GM21526 (cell line): Measurements from ENCODE around the gene PRDM12.
"Not testable (repeated sequence)": the region's sequence is repeated elsewhere in the genome, so short reads cannot be mapped to it uniquely, and the experiment has no call there.

Experiments
- ATAC-seq: cut with Tn5 transposase; IDR thresholded peaks from one replicate; pipeline ENCODE4 v1.9.1; 2021; ENCODE audit warnings: moderate library complexity; ENCODE audit not compliant: unreplicated experiment, low FRiP score

PRDM12 gene

DNA sequence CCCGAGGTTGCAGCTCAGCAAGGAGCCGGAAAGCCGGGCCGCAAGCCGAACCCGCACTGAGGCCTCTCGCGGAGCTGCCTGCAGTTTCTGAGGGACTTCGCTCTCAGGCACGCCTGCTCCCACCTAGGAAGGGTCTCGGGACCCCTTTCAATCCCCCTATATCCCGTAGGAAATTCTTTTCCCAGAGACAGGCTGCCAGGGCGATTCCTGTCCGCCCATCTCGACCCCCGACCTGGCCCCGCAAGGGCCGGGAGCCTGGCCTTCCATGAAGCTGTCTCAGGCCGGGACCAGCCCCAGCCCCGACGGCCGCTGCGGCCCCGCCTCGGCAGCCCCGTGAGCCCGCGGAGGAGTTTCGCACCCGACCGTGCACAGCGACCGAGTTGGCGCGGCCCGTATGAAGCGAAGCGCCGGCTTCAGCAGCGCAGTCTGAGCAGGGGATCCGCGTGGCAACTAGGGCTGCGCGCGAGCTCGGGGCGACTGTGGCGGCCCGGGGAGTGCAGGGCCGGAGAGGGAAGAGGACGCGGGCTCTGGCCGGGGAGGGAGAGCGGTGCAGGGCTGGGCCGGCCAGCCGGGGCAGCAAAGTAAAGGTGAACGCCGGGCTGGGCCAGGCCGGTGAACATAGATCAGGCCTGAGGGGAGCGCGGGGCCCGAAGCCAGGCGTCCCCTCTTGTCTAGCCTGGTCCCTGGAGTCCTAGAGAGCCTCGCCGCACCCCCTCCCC, 977 bp upstream of the PRDM12 start:
- no peak for ATAC-seq

- no peak for ATAC-seq
These were observed 480 bp upstream of the PRDM12 start for GRCh38 chr9:130663977-130664250.

DNA sequence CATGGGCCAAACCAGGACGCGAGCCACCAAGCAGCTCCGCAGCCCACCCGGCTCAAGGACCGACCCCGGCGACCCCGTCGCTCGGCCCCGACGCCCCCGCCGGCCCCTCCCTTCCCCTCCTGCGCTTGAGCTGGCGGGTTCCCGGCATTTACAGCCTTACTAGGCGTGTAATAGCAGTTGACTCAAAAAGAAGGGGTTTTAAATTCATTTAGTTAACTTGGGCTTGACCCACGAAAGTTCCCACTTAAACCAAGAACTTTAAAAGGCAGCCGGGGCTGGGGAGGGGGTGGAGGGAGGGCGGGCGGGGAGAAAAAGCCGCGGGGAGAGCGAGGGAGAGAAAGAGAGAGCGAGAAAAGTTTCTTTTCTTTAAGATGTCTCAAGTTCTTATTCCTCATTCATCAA, 636 bp downstream of the PRDM12 start:
- no peak for ATAC-seq

DNA sequence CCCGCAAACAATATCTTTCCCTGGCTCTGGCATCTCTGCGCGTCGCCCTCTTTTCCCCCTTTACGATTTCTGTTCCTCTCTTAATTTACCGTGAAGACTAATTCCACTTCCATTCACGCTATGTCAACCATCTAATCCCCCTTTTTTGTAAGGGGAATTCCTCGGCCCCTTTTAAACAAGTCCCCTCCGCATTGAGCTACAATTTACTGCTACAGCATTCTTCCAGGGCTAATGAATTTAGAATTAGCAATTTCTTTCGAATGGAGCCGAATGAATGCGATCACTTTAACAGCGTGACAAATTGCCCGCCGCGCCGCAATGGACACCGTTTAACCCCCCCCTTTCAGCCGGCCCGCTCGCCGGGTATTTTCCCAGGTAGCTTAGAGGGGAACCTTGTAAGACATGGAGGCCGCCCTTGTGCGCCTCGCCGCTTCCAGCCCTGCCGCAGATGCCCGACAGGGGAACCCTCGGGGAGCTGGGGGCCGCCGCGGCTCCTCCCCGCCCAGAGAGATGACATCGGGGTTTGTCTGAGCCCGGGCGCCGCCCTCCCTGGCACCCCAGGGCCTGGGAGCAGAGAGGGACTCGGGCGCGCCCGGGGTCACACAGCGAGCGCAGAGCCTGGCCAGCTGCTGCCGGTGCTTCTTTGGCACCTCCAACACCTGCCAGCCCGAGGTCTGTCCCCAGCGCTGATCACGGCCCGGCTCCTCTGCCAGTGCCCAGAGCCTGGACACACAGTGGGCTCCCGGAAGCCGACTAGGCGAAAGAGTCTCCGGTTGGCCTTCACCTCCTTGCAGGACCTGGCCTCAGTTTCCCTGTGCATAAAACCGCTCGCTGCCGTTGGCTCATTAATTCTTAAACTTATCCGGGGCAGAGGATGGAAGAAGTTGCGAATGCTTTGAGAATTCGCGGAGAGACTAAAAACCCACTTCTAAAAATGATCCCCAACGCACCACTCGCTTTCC, 1.3 kb downstream of the PRDM12 start:
- ATAC-seq, result no peak

DNA sequence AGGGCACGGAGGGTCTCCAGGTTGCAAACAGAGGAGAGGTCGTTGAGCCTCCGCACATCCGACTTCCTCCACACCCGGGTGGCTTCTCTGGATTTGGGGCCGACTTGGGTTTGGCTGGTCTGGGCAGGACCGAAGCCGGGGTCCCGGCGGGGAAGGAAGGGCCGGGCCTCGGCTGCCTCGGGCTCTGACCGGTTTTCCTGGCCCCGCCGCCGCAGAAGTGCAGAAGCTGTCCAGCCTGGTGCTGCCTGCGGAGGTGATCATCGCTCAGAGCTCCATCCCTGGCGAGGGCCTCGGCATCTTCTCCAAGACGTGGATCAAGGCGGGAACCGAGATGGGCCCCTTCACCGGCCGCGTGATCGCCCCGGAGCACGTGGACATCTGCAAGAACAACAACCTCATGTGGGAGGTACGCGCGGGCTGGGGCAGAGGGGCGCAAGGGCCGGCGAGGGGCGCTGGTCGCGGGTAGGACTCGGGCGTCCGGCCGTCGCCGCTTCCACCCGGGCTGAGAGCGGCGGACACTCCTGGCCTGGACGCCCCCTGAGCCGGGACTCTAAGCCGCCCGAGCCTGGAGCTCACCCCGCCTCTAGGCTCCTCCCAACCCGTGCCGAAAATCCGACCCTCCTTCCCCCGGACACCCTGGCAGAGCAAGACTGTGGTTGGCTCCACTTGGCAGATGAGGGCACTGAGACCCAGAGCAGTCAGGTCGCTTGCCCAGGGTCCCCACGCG, 2.2 kb downstream of the PRDM12 start:
- no peak for ATAC-seq

DNA sequence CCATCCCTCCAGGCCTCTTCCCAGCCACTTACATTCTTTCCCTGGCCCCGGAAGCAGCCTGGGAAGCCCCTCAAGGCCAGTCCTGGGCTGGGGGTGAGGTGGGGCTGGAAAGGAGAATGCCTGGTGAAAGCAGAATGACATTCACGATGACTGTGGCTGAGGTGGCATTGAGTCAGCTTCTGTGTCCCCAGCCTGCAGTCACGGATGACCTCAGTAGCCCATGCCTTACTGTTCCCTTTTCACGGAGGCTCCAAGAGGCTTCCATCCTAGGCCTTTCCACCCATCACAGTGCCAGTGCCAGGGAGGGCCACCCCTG, 2.7 kb downstream of the PRDM12 start:
- no peak for ATAC-seq

DNA sequence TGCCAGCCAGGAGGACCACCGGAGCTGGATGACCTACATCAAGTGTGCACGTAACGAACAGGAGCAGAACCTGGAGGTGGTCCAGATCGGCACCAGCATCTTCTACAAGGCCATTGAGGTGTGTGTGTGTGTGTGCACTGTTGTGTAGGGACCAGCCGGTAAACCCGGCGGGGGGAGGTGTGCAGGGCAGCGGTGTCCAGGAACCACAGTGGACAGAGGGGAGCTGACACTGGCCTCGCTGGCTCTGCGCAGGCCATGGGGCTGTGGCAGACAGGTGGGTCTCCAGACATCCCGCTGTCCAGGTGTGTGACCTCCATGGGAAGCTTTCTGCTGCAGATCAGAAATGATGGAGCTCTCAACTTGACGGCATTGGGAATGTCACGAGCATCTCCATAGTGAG, 3.8 kb downstream of the PRDM12 start:
- ATAC-seq, result no peak

DNA sequence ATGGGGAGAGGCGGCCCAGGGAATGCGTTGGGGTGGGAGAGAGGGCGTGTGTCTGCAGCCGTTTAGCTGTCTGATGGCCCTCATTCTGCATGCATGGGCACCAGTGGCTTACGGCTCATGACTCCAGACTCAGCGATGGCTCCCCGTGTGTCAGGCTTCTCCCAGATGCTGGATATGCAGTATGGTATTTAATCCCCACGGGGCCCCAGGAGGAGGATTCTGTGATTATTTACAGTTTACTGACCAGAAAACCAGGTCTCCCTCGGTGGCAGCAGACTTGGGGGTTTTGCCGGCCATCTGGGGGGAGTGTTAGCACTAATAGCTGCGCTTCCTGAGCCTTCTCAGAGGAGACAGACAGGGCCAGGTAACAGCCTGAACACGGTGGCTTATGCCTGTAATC, 4.3 kb downstream of the PRDM12 start:
- ATAC-seq, result no peak

DNA sequence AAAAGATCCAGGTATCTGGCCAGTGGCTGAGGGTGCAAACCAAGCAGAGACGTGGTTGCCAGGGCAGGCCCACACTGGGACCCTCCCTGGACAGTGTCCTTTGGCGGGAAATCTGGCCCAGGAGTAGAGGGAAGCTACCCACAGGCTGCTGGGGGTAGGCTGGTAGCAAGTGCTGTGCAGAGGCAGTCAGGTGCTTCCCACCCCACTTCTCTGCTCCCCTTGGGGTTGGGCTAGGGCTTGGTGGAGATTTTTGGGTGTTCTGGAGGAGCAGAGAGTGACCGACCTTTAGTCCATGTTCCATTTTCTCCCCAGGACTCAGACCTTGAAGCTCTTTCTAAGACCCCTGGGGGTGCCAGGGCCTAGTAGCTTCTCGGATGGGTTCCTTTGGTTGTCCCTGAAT, 5.6 kb downstream of the PRDM12 start:
- ATAC-seq, result no peak

GRCh38 chr9:130670644-130671043, 6.2 kb downstream of the PRDM12 start:
- ATAC-seq, result no peak

DNA sequence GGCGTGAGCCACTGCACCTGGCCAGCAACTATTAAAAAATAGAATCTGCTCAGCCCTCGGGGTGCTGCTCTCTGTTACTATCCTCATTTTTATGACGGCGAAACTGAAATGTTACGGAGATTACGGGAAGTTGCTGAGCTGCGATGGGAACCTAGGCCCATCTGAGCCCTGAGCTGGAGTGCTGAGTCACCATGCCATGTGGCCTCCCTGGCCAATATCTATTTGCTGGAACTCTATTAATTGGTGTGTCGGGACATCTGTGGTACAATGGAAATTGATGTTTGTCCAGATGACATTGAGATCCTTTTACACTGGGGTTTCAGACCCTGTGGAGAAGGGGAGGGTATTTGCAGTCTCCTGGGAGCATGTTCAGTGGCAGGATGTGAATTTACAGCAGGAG, 8.1 kb downstream of the PRDM12 start:
- ATAC-seq, result no peak

GRCh38 chr9:130672933-130673615, 8.7 kb downstream of the PRDM12 start:
- no peak for ATAC-seq

DNA sequence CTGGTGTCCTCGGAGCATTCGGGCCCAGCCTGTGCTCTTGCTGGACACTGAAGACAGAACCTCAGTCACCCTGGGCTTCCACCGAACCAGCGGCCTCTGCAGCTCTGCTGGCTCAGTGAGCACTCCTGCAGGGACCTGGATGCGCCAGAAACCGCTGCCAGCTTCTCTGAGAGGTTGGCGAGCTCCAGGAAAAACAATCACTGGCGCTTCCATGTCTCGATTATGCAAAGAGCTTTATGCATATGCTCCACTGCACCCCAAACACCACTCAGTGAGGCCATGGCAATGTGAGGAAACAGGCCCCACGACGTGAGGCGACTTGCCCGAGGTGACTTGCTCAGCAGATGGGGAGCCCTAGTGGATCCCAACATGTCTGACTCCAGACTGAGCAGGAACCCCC, 11.0 kb downstream of the PRDM12 start:
- ATAC-seq, result no peak

DNA sequence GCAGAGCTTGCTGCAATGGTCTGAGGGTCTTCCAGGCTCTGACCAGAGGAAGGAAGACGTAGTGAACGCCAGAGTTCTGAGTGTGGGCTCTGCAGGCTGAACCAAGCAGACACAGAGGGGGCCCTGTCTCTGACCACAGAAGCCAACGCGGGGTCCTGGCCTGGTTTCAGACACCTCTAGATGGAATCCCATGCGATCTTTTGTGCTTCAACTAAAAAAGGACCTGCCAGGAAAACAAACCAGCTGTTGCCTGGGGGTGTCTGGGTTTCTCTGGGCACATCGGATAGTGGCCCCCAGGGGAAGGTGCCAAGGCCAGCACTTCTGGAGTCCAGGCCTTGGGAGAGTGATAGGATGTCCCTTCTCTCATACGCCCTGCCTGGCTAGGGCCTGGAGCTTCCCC, 12.9 kb downstream of the PRDM12 start:
- no peak for ATAC-seq

DNA sequence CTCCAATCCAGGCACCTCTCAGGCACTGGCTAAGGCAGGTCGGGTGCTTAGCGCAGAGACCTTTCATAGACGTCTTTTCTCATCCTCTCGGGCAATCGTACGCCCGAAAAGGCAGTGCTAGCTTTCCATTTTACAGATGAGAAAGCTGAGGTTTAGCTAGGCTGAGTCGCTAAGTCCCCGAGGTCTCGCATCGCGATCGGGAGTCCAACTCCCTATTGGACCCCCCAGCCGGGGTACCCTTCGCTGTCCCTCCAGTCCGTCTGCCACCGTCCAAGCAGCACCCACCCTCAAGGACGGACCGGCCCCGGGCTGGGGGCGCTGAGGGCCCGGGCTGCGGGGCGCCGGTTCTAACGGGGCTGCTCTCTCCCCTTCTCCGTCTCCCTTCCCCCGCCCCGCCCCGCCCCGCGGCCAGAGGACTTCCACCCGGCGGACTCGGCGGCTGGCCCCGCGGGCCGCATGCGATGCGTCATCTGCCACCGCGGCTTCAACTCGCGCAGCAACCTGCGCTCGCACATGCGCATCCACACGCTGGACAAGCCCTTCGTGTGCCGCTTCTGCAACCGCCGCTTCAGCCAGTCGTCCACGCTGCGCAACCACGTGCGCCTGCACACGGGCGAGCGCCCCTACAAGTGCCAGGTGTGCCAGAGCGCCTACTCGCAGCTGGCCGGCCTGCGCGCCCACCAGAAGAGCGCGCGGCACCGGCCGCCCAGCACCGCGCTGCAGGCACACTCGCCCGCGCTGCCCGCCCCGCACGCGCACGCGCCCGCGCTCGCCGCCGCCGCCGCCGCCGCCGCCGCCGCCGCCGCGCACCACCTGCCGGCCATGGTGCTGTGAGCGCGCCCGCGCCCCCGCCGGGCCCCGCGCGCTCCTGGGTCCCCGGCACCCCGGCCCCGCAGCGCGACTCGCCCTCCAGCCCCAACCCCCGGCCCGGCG, 16.7 kb downstream of the PRDM12 start:
- ATAC-seq, result no peak

DNA sequence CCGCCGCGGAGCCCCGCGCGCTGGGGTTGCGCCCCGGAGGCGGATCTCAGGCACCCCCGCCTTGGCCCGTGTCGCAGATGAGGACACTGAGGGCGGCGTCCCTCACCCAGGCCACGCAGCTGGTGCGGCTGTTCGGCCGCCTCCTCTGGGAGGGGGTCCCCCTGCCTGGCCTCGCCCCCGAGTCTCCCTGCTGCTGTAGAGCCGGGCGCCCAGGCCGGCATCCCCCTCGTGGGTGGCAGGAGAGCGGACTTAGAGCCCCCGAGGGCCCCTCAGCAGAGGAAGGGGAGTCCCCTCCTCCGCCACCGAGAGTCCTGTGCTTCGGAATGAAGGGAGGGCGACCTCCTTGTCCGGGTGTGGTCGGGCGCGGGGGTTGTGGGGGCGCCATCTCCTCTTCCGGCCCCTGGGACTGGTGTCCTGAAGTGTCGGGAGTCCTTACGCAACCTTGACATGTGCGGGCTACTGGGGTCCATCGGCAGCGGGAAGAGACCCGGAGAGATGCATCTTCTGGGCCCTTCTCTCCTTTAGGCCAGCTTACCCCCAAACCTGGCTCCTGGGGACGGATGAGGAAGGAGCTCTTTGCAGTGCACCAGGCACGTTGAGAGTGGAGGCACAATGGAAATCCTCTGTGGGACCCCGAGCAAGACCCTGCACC, 17.5 kb downstream of the PRDM12 start:
- no peak for ATAC-seq

DNA sequence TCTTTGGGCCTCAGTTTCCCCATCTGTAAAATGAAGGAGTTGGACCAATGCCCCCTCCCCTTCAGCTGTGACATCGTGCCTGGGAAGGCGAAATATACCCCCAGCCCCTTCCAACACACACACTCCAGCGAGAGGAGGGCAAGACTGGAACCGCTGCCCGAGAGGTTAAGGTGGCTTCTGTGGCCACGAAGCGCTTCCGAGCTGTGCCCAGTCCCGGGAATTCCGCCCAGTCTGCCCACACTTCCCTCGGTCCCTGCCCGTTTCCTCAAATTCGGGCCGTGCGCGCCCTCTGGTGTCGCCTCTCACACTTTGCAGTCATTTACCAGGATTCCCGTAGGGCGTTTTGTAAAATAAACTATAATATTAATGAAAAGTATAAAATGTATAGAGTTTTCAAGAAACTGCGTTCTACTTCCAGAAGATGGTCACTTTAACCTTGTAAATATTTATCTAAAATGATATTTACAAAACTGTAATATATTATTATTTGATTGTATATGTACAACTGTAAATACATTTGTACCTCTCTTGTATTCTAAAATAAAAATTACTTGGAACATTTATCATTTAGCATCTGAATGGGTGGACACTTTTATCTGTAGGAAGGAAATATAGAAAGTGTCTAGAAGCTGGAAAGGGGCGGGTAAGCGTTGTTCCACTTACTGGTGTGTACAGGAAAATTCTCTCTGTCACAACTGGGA, 18.2 kb downstream of the PRDM12 start:
- ATAC-seq, result no peak

GRCh38 chr9:130685104-130685503, 20.7 kb downstream of the PRDM12 start:
- no peak for ATAC-seq

- not testable (repeated sequence) for ATAC-seq
These were observed 21.6 kb downstream of the PRDM12 start for GRCh38 chr9:130685945-130686344.
